Trophoblast cell (in vitro differentiated cells and primary cell): ENCODE measurements around the gene SIGLEC1.

Source experiments
- DNase-seq, 2 donors: peaks; one replicate each; pipeline ENCODE4 v3.0.0-alpha.2; 2016
- H2AFZ ChIP-seq: 2 replicates; pipeline ENCODE4 v1.6.1; 2013; ENCODE audit warnings: low read length, moderate library complexity, mild to moderate bottlenecking; ENCODE audit not compliant: insufficient read depth, poor library complexity
- H2AK5ac ChIP-seq: 2 replicates; pipeline ENCODE4 v1.6.1; 2013; ENCODE audit warnings: mild to moderate bottlenecking, low read length
- H2BK120ac ChIP-seq: 2 replicates; pipeline ENCODE4 v1.6.1; 2013; ENCODE audit warnings: low read length, mild to moderate bottlenecking, moderate library complexity; ENCODE audit not compliant: insufficient read depth, poor library complexity
- H2BK12ac ChIP-seq: 2 replicates; pipeline ENCODE4 v1.6.1; 2013; ENCODE audit warnings: mild to moderate bottlenecking, low read length, moderate library complexity
- H2BK5ac ChIP-seq: 2 replicates; pipeline ENCODE4 v1.6.1; 2013; ENCODE audit warnings: low read length, low read depth, moderate library complexity, mild to moderate bottlenecking; ENCODE audit not compliant: poor library complexity
- H3K14ac ChIP-seq: 2 replicates; pipeline ENCODE4 v1.6.1; 2013; ENCODE audit warnings: mild to moderate bottlenecking, low read length
- H3K18ac ChIP-seq: 2 replicates; pipeline ENCODE4 v1.6.1; 2013; ENCODE audit warnings: mild to moderate bottlenecking, low read length
- H3K23ac ChIP-seq: 2 replicates; pipeline ENCODE4 v1.6.1; 2013; ENCODE audit warnings: low read length
- H3K27ac ChIP-seq: 2 replicates; pipeline ENCODE4 v1.5.1; 2013; ENCODE audit warnings: low read depth, mild to moderate bottlenecking, inconsistent platforms, low read length, moderate library complexity
- H3K27me3 ChIP-seq: 2 replicates; pipeline ENCODE4 v1.6.1; 2013; ENCODE audit warnings: inconsistent platforms, mild to moderate bottlenecking, low read length, moderate library complexity; ENCODE audit not compliant: insufficient read depth
- H3K36me3 ChIP-seq, 2 experiments: 1 replicate in 1 of 2; 2 replicates in 1 of 2; pipeline ENCODE4 v1.6.1; 2013; ENCODE audit warnings: low read length in 2 of 2, mild to moderate bottlenecking in 2 of 2, moderate library complexity in 1 of 2; ENCODE audit not compliant: insufficient read depth in 2 of 2, control insufficient read depth in 1 of 2
- H3K4ac ChIP-seq: 2 replicates; pipeline ENCODE4 v1.6.1; 2013; ENCODE audit warnings: low read depth, mild to moderate bottlenecking, low read length, moderate library complexity
- H3K4me1 ChIP-seq, 2 experiments: 1 replicate in 1 of 2; 2 replicates in 1 of 2; pipeline ENCODE4 v1.6.1; 2013; ENCODE audit warnings: low read length in 2 of 2, mild to moderate bottlenecking in 2 of 2, moderate library complexity in 1 of 2; ENCODE audit not compliant: insufficient read depth in 2 of 2, control insufficient read depth in 1 of 2
- H3K4me2 ChIP-seq: 2 replicates; pipeline ENCODE4 v1.6.1; 2013; ENCODE audit warnings: inconsistent platforms, mild to moderate bottlenecking, low read length, moderate library complexity
- H3K4me3 ChIP-seq: 2 replicates; pipeline ENCODE4 v1.5.1; 2013; ENCODE audit warnings: mild to moderate bottlenecking, low read depth, low read length, inconsistent platforms
- H3K79me1 ChIP-seq: one replicate; pipeline ENCODE4 v1.6.1; 2013; ENCODE audit warnings: low read length
- H3K79me2 ChIP-seq: 2 replicates; pipeline ENCODE4 v1.6.1; 2013; ENCODE audit warnings: low read length, mild to moderate bottlenecking; ENCODE audit not compliant: control insufficient read depth, insufficient read depth, poor library complexity
- H3K9ac ChIP-seq: 2 replicates; pipeline ENCODE4 v1.6.1; 2013; ENCODE audit warnings: mild to moderate bottlenecking, low read length
- H3K9me3 ChIP-seq: 2 replicates; pipeline ENCODE4 v1.6.1; 2013; ENCODE audit warnings: low read depth, mild to moderate bottlenecking, control low read depth, inconsistent platforms, low read length; ENCODE audit not compliant: insufficient read depth
- H4K12ac ChIP-seq: 2 replicates; pipeline ENCODE4 v1.6.1; 2013; ENCODE audit warnings: low read depth, mild to moderate bottlenecking, low read length, moderate library complexity
- H4K8ac ChIP-seq: 2 replicates; pipeline ENCODE4 v1.6.1; 2013; ENCODE audit warnings: low read depth, mild to moderate bottlenecking, low read length, moderate library complexity
- H4K91ac ChIP-seq: one replicate; pipeline ENCODE4 v1.6.1; 2013; ENCODE audit warnings: low read depth, mild to moderate bottlenecking, low read length, moderate library complexity
- WGBS: extraction: QIAGEN DNeasy Blood & Tissue Kit; methylation state at CpG from one replicate; pipeline ENCODE4 v1.1.7; 2013; ENCODE audit warnings: missing lambda C conversion rate; ENCODE audit not compliant: insufficient read length, insufficient coverage; ENCODE audit errors: extremely low coverage; 5-methylcytosine and 5-hydroxymethylcytosine counted together

The SIGLEC1 gene

DNA sequence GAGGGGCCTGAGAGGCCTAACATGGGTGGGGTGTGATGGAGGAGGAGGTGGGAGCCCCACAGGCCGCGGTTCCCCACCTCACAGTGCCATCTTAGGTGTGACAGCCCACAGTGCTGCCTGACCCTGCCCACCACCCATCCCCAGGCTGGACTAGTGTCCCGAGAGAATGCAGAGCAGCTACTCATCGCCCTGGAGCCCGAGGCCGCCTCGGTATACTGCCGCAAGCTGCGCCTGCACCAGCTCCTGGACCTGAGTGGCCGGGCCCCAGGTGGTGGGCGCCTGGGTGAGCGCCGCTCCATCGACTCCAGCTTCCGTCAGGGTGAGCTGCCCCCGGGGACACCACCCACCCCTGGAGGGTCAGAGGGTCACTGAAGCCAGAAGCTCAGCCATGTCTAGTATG, 35.7 kb upstream of the SIGLEC1 start:
- Histone ChIP-seq H3K4me1 (peaks cover 3 to 8% of the 10 kb centered on the region in 2 experiments), H2AK5ac (no peak overlapping the region), H4K12ac (no peak overlapping the region), H3K27me3 (peaks cover 36% of the 10 kb centered on the region), H2BK5ac (no peak overlapping the region), H3K9ac (no peak overlapping the region), H3K23ac (no peak overlapping the region), H3K18ac (no peak overlapping the region), H3K79me1 (no peaks in the 10 kb centered on the region), H2BK120ac (no peak overlapping the region), H3K14ac (no peak overlapping the region), H4K8ac (no peak overlapping the region), H3K79me2 (no peaks in the 10 kb centered on the region), H2BK12ac (no peak overlapping the region), H3K4ac (no peak overlapping the region), H3K9me3 (peaks cover 14% of the 10 kb centered on the region), H3K4me3 (no peak overlapping the region), H3K27ac (no peak overlapping the region), H2AFZ (no peak overlapping the region), H3K36me3 (no peaks in the 10 kb centered on the region), H3K4me2 (no peak overlapping the region), H4K91ac (no peak overlapping the region)
- no CpG with 5 or more reads among the region's 16 CpGs for WGBS
- no peak for DNase-seq

DNA sequence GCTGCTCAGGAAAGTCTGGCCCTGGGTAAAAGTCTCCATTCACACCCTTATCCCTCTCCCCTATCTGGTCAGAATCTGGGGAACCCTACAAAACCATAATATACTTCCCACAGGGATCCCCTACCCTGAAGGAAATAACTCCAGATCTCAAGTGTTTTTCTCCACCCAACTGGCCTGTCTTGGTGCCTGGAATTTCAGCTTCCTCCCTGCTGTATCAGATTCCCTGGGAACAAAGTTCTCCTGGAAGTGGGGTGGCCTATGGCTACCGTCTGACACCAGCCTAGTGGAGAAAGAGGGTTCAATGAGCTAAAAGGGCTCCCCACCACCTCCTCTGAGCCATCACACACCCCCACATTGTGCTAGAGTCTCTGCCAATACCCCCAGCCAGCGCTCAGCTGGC, 35.1 kb upstream of the SIGLEC1 start:
- Histone ChIP-seq H2AK5ac (no peak overlapping the region), H3K79me1 (no peaks in the 10 kb centered on the region), H2BK12ac (no peak overlapping the region), H3K79me2 (no peaks in the 10 kb centered on the region), H3K9ac (no peak overlapping the region), H3K4me2 (no peak overlapping the region), H4K91ac (no peak overlapping the region), H3K4ac (no peak overlapping the region), H4K8ac (no peak overlapping the region), H2BK5ac (no peak overlapping the region), H3K27ac (no peak overlapping the region), H3K18ac (no peak overlapping the region), H4K12ac (no peak overlapping the region), H2AFZ (no peak overlapping the region), H3K36me3 (no peaks in the 10 kb centered on the region), H2BK120ac (no peak overlapping the region), H3K4me1 (peaks cover 3 to 8% of the 10 kb centered on the region in 2 experiments), H3K23ac (no peak overlapping the region), H3K9me3 (peaks cover 14% of the 10 kb centered on the region), H3K27me3 (peaks cover 36% of the 10 kb centered on the region), H3K14ac (no peak overlapping the region), H3K4me3 (no peak overlapping the region)
- DNase-seq = no peak
- WGBS = no CpG with 5 or more reads among the region's 2 CpGs

DNA sequence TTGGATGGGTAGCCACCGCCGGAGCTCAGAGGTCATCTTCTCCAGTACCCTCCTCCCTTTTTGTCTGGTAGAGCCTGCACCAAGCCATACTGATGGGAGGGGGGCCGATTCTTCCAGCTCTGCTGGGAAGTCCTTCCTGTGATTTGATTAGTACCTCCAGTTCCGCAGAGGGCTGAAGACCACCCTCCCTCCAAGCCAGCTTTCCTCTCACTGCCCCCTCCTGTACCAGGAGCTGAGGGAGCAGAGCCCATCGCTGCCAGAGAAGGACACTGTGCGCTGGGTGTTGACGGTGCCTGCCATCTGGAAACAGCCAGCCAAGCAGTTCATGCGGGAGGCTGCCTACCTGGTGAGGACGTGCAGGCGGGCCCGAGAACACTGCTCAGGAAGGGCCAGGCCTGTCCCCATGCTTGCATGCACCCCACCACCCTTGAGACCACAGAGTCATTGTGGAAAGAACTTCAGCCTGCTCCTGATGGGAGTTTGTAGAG, 33.3 kb upstream of the SIGLEC1 start:
- no peak overlapping the region for H3K4ac ChIP-seq
- no peak overlapping the region for H4K8ac ChIP-seq
- H2BK12ac ChIP-seq = no peak overlapping the region
- H3K4me1 ChIP-seq = peaks cover 3 to 5% of the 10 kb centered on the region in 2 experiments
- H3K23ac ChIP-seq = no peak overlapping the region
- H2BK120ac ChIP-seq = no peak overlapping the region
- no peak overlapping the region for H3K4me2 ChIP-seq
- H3K27ac ChIP-seq = no peak overlapping the region
- no peaks in the 10 kb centered on the region for H3K79me1 ChIP-seq
- H2AFZ ChIP-seq = no peak overlapping the region
- no peak overlapping the region for H3K14ac ChIP-seq
- no peak overlapping the region for H3K18ac ChIP-seq
- no peak for DNase-seq
- no peak overlapping the region for H2BK5ac ChIP-seq
- peaks cover 20% of the 10 kb centered on the region for H3K27me3 ChIP-seq
- no peaks in the 10 kb centered on the region for H3K79me2 ChIP-seq
- H3K9me3 ChIP-seq = peaks cover 7% of the 10 kb centered on the region
- H4K91ac ChIP-seq = no peak overlapping the region
- no peaks in the 10 kb centered on the region for H3K36me3 ChIP-seq
- WGBS = no CpG with 5 or more reads among the region's 11 CpGs
- no peak overlapping the region for H3K9ac ChIP-seq
- no peak overlapping the region for H2AK5ac ChIP-seq
- H4K12ac ChIP-seq = no peak overlapping the region
- H3K4me3 ChIP-seq = no peak overlapping the region

DNA sequence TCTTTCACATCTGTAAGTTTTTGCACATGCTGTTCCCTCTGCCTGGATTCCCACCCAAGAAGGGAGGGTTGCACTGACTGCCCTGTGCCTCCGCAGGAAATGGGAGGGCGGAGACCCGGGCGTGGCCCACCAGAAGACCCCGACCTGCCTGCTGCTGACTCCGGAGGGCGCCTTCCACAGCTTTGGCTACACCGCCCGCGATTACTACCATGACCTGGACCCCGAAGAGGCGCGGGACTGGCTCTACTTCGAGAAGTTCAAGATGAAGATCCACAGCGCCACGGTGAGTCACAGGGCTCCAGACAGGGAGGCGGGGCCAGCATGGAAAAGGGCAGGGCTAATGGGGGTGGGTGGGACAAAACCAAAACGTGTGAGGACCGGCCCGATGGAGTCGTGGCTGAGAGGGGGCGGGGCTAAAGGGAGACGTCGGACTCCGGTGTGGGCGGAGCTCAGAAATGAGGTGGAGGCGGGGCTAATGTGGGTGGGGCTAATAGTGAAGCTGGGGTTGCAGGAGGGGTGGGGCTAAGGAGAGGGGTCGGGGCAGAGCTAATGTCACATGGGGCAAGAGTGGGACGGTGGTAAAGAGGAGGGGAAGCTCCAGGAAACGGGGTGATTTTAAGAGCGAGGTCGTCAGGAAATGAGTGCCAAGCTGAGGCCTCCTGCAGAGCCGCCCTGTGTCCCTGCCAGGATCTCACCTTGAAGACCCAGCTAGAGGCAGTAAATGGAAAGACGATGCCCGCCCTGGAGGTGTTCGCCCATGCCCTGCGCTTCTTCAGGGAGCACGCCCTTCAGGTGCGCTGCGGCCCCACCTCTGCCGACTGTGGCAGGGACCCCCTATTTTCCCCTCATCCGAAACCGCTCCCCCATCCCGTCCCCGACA, 32.6 kb upstream of the SIGLEC1 start:
- Histone ChIP-seq H3K14ac (no peak overlapping the region), H3K4me1 (peaks cover 3 to 5% of the 10 kb centered on the region in 2 experiments), H2BK5ac (no peak overlapping the region), H3K4ac (no peak overlapping the region), H3K9ac (no peak overlapping the region), H3K27me3 (peaks cover 13% of the 10 kb centered on the region), H3K4me3 (no peak overlapping the region), H3K79me1 (no peaks in the 10 kb centered on the region), H3K36me3 (no peaks in the 10 kb centered on the region), H4K8ac (peak overlapping the region; percentile 42), H2AK5ac (no peak overlapping the region), H3K9me3 (peaks cover 7% of the 10 kb centered on the region), H2BK12ac (no peak overlapping the region), H3K23ac (no peak overlapping the region), H4K12ac (no peak overlapping the region), H2BK120ac (no peak overlapping the region), H3K18ac (no peak overlapping the region), H4K91ac (no peak overlapping the region), H3K27ac (no peak overlapping the region), H3K4me2 (peak overlapping the region; percentile 15), H2AFZ (peak overlapping the region; percentile 78), H3K79me2 (no peaks in the 10 kb centered on the region)
- DNase-seq = peak; percentile 90 to 92
- no CpG with 5 or more reads among the region's 45 CpGs for WGBS
